H1 (cell line): ENCODE results near the gene ADGRD2. TPM values are rescaled to one million over a fixed set of nuclear protein-coding genes. Genes with fewer than 3 reads are reported as not detected.

Source experiments
- CTCF ChIA-PET: fragments of 300-600 bp; sonication (Branson Sonifier 250); formaldehyde crosslinking; loops from one replicate; lab custom pipeline; 2021; ENCODE audit not compliant: partially characterized antibody; lab: Charles Lee
- POLR2A ChIA-PET: fragments of 300-600 bp; sonication (Branson Sonifier 250); formaldehyde crosslinking; loops from one replicate; lab custom pipeline; 2021; ENCODE audit warnings: inconsistent platforms; ENCODE audit not compliant: partially characterized antibody; lab: Charles Lee
- DNase-seq, 2 experiments: peaks; one replicate each; pipeline versions ENCODE4 v3.0.0 to v3.0.0-alpha.2; 2010 to 2022; ENCODE audit warnings: low spot score in 2 of 2, low read depth in 1 of 2, mixed read lengths in 1 of 2
- FAIRE-seq: peaks from 2 replicates; lab custom pipeline; 2011; peaks lifted over from hg19 to GRCh38; lab: Jason Lieb, UNC
- H2AFZ ChIP-seq: 2 replicates; pipeline ENCODE4 v1.8.1; 2012; ENCODE audit warnings: low read length, inconsistent platforms
- H2AK5ac ChIP-seq: 2 replicates; pipeline ENCODE4 v1.6.1; 2013; ENCODE audit warnings: low read depth, low read length
- H2BK120ac ChIP-seq: replicated peaks from 2 replicates; pipeline ENCODE3; 2013; ENCODE audit warnings: low read depth, low read length, inconsistent platforms
- H2BK12ac ChIP-seq: 2 replicates; pipeline ENCODE4 v1.6.1; 2013; ENCODE audit warnings: low read depth, low read length
- H2BK15ac ChIP-seq: 2 replicates; pipeline ENCODE4 v1.6.1; 2013; ENCODE audit warnings: low read length
- H2BK20ac ChIP-seq: 2 replicates; pipeline ENCODE4 v1.6.1; 2013; ENCODE audit warnings: low read length
- H2BK5ac ChIP-seq: 2 replicates; pipeline ENCODE4 v1.6.1; 2013; ENCODE audit warnings: low read depth, low read length
- H3K14ac ChIP-seq: 2 replicates; pipeline ENCODE4 v1.6.1; 2013; ENCODE audit warnings: inconsistent platforms; ENCODE audit not compliant: insufficient read length
- H3K18ac ChIP-seq: 2 replicates; pipeline ENCODE4 v1.6.1; 2013; ENCODE audit warnings: low read length; ENCODE audit errors: extremely low read depth
- H3K23ac ChIP-seq: 2 replicates; pipeline ENCODE4 v1.6.1; 2013; ENCODE audit warnings: inconsistent platforms; ENCODE audit not compliant: insufficient read length
- H3K23me2 ChIP-seq: 2 replicates; pipeline ENCODE4 v1.6.1; 2013; ENCODE audit warnings: low read depth, low read length
- H3K27ac ChIP-seq: 2 replicates; pipeline ENCODE4 v1.6.1; 2011; ENCODE audit warnings: low read depth, low read length, inconsistent platforms
- H3K27me3 ChIP-seq, 4 experiments: replicated peaks in 1 of 4; 1 replicate in 1 of 4; 2 replicates in 3 of 4; pipeline versions ENCODE4 v1.6.1 to v1.8.1; 2011 to 2013; ENCODE audit warnings: low read length in 3 of 4, mild to moderate bottlenecking in 3 of 4, inconsistent platforms in 2 of 4, mixed read lengths in 2 of 4, moderate library complexity in 1 of 4; ENCODE audit not compliant: control insufficient read depth in 3 of 4, insufficient read depth in 3 of 4; ENCODE audit errors: extremely low read depth in 1 of 4
- H3K36me3 ChIP-seq, 4 experiments: 2 replicates each; pipeline versions ENCODE4 v1.6.1 to v1.8.1; 2011 to 2013; ENCODE audit warnings: mild to moderate bottlenecking in 4 of 4, low read length in 3 of 4, moderate library complexity in 2 of 4, control low read depth in 1 of 4, inconsistent platforms in 1 of 4; ENCODE audit not compliant: insufficient read depth in 4 of 4, control insufficient read depth in 2 of 4
- H3K4ac ChIP-seq: replicated peaks from 2 replicates; pipeline ENCODE3; 2013; ENCODE audit warnings: low read length, low read depth, mixed read lengths, inconsistent platforms; ENCODE audit not compliant: insufficient read length
- H3K4me1 ChIP-seq, 4 experiments: replicated peaks in 1 of 4; 1 replicate in 1 of 4; 2 replicates in 3 of 4; pipeline versions ENCODE4 v1.6.1 to v1.8.1; 2011 to 2013; ENCODE audit warnings: low read length in 3 of 4, inconsistent platforms in 2 of 4, mixed read lengths in 1 of 4; ENCODE audit not compliant: insufficient read depth in 4 of 4, control insufficient read depth in 3 of 4
- H3K4me2 ChIP-seq, 2 experiments: 2 replicates each; pipeline versions ENCODE4 v1.6.1 to v1.8.1; 2011 to 2013; ENCODE audit warnings: low read depth in 2 of 2, low read length in 2 of 2, control low read depth in 1 of 2, inconsistent platforms in 1 of 2, mild to moderate bottlenecking in 1 of 2; ENCODE audit not compliant: insufficient read depth in 1 of 2
- H3K4me3 ChIP-seq, 4 experiments: fragments of 200-600, 300-600 bp in 1 of 4; sonication (generic), shearing (Covaris generic), sonication (Bioruptor Twin) in 1 of 4; 2 replicates each; pipeline versions ENCODE4 v1.5.1 to v1.8.1; 2011 to 2016; ENCODE audit warnings: low read length in 4 of 4, low read depth in 3 of 4, control low read depth in 2 of 4, inconsistent platforms in 2 of 4, mild to moderate bottlenecking in 2 of 4, mixed read lengths in 1 of 4, moderate library complexity in 1 of 4; ENCODE audit not compliant: insufficient read depth in 2 of 4; ENCODE audit errors: extremely low read depth in 1 of 4
- H3K56ac ChIP-seq: replicated peaks from 2 replicates; pipeline ENCODE3; 2013; ENCODE audit warnings: low read depth, mild to moderate bottlenecking, mixed read lengths, low read length, inconsistent platforms; ENCODE audit not compliant: insufficient read length
- H3K79me1 ChIP-seq: 2 replicates; pipeline ENCODE4 v1.6.1; 2013; ENCODE audit warnings: low read depth, low read length, control low read depth
- H3K79me2 ChIP-seq, 2 experiments: 2 replicates each; pipeline versions ENCODE4 v1.6.1 to v1.8.1; 2012 to 2013; ENCODE audit warnings: low read length in 2 of 2, mild to moderate bottlenecking in 2 of 2, inconsistent platforms in 1 of 2; ENCODE audit not compliant: insufficient read depth in 2 of 2, control insufficient read depth in 1 of 2
- H3K9ac ChIP-seq, 4 experiments: replicated peaks in 1 of 4; 1 replicate in 1 of 4; 2 replicates in 3 of 4; pipeline versions ENCODE4 v1.6.1 to v1.8.1; 2011 to 2013; ENCODE audit warnings: low read depth in 3 of 4, low read length in 3 of 4, control low read depth in 2 of 4, mild to moderate bottlenecking in 2 of 4, moderate library complexity in 2 of 4, inconsistent platforms in 1 of 4; ENCODE audit errors: extremely low read depth in 1 of 4
- H3K9me3 ChIP-seq, 2 experiments: 2 replicates each; pipeline versions ENCODE4 v1.6.1 to v1.8.1; 2012 to 2013; ENCODE audit warnings: mild to moderate bottlenecking in 2 of 2, moderate library complexity in 2 of 2, control low read depth in 1 of 2, inconsistent platforms in 1 of 2, low read depth in 1 of 2, low read length in 1 of 2, mixed read lengths in 1 of 2; ENCODE audit not compliant: insufficient read depth in 2 of 2
- H4K20me1 ChIP-seq, 2 experiments: replicated peaks in 1 of 2; 2 replicates each; pipeline versions ENCODE3 to v1.8.1; 2011 to 2013; ENCODE audit warnings: inconsistent platforms in 2 of 2, low read length in 2 of 2, mild to moderate bottlenecking in 1 of 2; ENCODE audit not compliant: insufficient read depth in 2 of 2, control insufficient read depth in 1 of 2
- H4K5ac ChIP-seq: 2 replicates; pipeline ENCODE4 v1.6.1; 2013; ENCODE audit warnings: low read length, low read depth, mixed read lengths, inconsistent platforms; ENCODE audit not compliant: insufficient read length
- H4K8ac ChIP-seq: 2 replicates; pipeline ENCODE4 v1.8.0; 2013; ENCODE audit warnings: mild to moderate bottlenecking, moderate library complexity, low read length, inconsistent platforms; ENCODE audit not compliant: insufficient read depth; ENCODE audit errors: extremely low read depth
- H4K91ac ChIP-seq: replicated peaks from 2 replicates; pipeline ENCODE3; 2013; ENCODE audit warnings: low read length, mixed read lengths, inconsistent platforms; ENCODE audit not compliant: insufficient read length
- HDAC6 ChIP-seq: IDR thresholded peaks from one replicate; pipeline ENCODE4 v1.7.1; 2012; ENCODE audit warnings: low read depth, mild to moderate bottlenecking, inconsistent platforms, low read length, moderate library complexity
- KDM1A ChIP-seq: fragments of 200-600, 300-600 bp; sonication (generic); IDR thresholded peaks from 2 replicates; pipeline ENCODE4 v1.7.1; 2016; ENCODE audit warnings: mild to moderate bottlenecking, low read length, borderline replicate concordance
- polyA plus RNA-seq, 7 experiments: library from polyadenylated mRNA; depleted of rRNA in 3 of 7; stranded (reverse) in 5 of 7; unstranded in 2 of 7; fragments of >200 nt in 5 of 7; fragments of 200-250 nt in 2 of 7; gene quantifications; 1 replicate in 5 of 7; 2 replicates in 1 of 7; 4 replicates in 1 of 7; pipeline versions ENCODE4 v1.2.1 to v1.2.3, GENCODE V29; 2011 to 2013; ENCODE audit warnings: missing spikeins in 2 of 7, mixed read lengths in 2 of 7
- total RNA-seq: library from RNA; stranded (reverse); fragmentation: NEBNext Ultra II Directional; extraction: Animal tissue kit (Norgen Biotek cat#: 25700); gene quantifications from 2 replicates; pipeline ENCODE4 v1.2.1, GENCODE V29; 2021

Gene ADGRD2
- total and polyA plus RNA-seq, 2 of the 8 experiments (the other 6 are each of a cell fraction or from before 2014, with no cell fraction given), result 0.41 to 1.4 TPM

DNA sequence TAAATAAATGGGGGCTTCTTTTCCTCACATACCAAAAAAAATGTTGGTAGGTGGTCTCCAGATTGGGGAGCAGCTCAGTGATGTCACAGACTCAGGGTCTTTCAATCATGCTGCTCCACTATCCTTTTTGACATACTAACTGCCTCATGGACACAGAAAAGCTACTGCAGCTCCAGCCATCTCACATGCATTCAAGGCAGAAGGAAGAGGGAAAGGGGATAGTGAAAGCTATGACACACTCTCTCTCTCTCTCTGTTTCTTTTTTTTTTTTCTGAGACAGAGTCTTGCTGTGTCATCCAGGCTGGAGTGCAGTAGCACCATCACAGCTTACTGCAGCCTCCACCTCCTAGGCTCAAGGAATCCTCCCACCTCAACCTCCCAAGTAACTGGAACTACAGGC is 7.9 kb upstream of the ADGRD2 start:
- POLR2A ChIA-PET, result no interaction called here
- no peak overlapping the region for H3K4ac ChIP-seq

More for the DNA sequence above, 7.9 kb upstream of the ADGRD2 start:
- no peak overlapping the region for H4K91ac ChIP-seq
- H3K18ac ChIP-seq, result no peak overlapping the region
- H2AK5ac ChIP-seq, result no peak overlapping the region
- peaks cover 0 to 4% (median 0%) of the 10 kb centered on the region in 4 experiments; a peak in 1 of 7 replicates for H3K4me1 ChIP-seq
- no peaks in the 10 kb centered on the region for H3K79me1 ChIP-seq
- H4K5ac ChIP-seq, result no peak overlapping the region
- H2BK20ac ChIP-seq, result no peak overlapping the region
- H3K27ac ChIP-seq, result no peak overlapping the region
- no peaks in the 10 kb centered on the region; a peak in 1 of 7 replicates for H3K27me3 ChIP-seq
- H4K8ac ChIP-seq, result no peak overlapping the region
- H3K4me2 ChIP-seq, result no peak overlapping the region
- H2AFZ ChIP-seq, result no peak overlapping the region
- H2BK5ac ChIP-seq, result no peak overlapping the region
- FAIRE-seq, result no peak
- H3K4me3 ChIP-seq, result no peak overlapping the region
- H2BK15ac ChIP-seq, result no peak overlapping the region
- no peak overlapping the region for H3K56ac ChIP-seq
- no peaks in the 10 kb centered on the region for H3K36me3 ChIP-seq
- H3K14ac ChIP-seq, result no peak overlapping the region
- H3K23me2 ChIP-seq, result no peaks in the 10 kb centered on the region
- no peaks in the 10 kb centered on the region for H3K9me3 ChIP-seq
- DNase-seq, result no peak
- H2BK120ac ChIP-seq, result no peak overlapping the region
- no peaks in the 10 kb centered on the region for H3K79me2 ChIP-seq
- CTCF ChIA-PET, result interaction anchor here (1.2 to 9.8 kb wide), 3 partner anchors 13 to 90 kb away, joined by 3 to 87 read pairs (median 6); no protein-coding TSS in a partner anchor
- H3K9ac ChIP-seq, result no peak overlapping the region
- H4K20me1 ChIP-seq, result no peaks in the 10 kb centered on the region
- TF ChIP-seq KDM1A (peak; percentile 24; the same call in 1 of the 2 replicates), HDAC6 (no peak)
- H2BK12ac ChIP-seq, result no peak overlapping the region
- no peak overlapping the region for H3K23ac ChIP-seq
